Cardiac fibroblast (primary cell): ENCODE data around the gene UNC13B.

Experiments used
- DNase-seq, 2 donors: peaks; one replicate each; pipeline versions ENCODE4 v3.0.0 to v3.0.0-alpha.2; 2010; ENCODE audit warnings: low read depth in 2 of 2
- H3K4me3 ChIP-seq, 2 donors: replicated peaks in 1 of 2; 1 replicate in 1 of 2; 2 replicates in 1 of 2; pipeline ENCODE4 v1.5.1; 2011; ENCODE audit warnings: low read depth in 2 of 2, low read length in 2 of 2, mild to moderate bottlenecking in 2 of 2, moderate library complexity in 1 of 2
- CTCF ChIP-seq: IDR thresholded peaks from one replicate; pipeline ENCODE4 v1.5.1; 2011; ENCODE audit warnings: low read depth, mild to moderate bottlenecking, low read length, inconsistent platforms

Gene UNC13B

GRCh38 chr9:35422753-35423152 is 260.9 kb downstream of the UNC13B start:
- no peak for TF ChIP-seq CTCF
- DNase-seq, result no peak

DNA sequence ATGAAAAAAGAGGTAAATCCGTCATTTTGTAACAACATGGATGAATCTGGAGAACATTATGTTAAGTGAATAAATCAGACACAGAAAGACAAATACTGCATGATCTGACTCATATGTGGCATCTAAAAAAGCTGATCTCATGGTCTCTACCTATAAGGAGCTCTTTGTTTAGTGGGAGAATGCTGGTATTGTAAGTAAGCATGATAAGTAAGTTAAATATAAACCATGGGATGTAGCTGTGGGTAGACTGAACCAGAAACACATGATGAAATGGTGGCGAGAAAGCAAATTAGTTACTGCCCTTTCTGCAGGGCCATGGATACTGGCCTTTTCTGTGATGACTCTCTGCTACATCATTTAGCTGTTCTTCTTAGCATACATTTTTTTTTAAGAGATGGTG is 261.7 kb downstream of the UNC13B start:
- no peak for DNase-seq
- no peak for TF ChIP-seq CTCF
- H3K4me3 ChIP-seq, result no peak overlapping the region

More at GRCh38 chr9:35422753-35423152, 260.9 kb downstream of the UNC13B start:
- no peak overlapping the region for H3K4me3 ChIP-seq

DNA sequence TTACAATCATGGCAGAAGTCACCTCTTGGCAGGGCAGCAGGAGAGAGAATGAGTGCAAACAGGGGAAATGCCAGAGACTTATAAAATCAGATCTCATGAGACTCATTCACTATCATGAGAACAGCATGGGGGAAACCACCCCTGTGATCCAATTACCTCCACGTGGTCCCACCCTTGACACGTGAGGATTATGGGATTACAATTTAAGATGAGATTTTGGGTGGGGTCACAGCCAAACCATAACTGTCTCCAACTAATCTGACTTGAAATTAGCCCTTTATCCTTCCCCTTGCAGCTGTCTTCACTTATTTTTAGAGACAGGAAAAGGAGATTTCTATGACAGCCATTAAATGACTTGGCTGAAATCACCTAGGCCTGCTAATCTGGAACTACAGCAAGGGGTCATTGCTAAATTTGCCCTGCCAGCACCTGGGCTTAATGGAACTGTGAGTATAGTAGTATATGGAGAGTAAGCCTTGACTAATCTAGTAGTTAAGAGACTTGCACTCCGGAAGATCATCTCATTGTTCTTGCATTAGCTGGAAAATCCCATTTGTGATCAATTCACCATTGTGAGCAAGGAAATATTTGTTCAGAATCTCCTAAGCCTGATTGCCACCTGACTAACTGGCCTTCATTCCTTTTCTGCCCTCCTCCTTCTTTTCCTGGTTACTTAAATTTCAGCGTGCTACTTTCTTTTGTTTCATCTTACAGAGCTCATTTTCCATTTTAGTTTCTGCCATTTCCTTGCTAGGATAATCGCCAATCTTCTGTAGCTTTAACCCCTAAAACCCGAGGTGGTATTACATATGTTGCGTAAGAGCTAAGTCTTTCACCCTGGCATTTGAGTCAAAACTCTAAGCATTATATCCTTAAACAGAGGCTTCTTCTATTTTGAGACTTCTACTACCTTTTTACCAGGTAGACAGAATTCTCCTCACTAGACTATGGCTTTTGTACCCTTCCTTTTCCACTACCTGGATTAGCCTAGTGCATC is 262.8 kb downstream of the UNC13B start:
- no peak overlapping the region for H3K4me3 ChIP-seq
- no peak for TF ChIP-seq CTCF
- no peak for DNase-seq

- no peak for DNase-seq
- no peak for TF ChIP-seq CTCF
Observed at GRCh38 chr9:35426627-35427026, 264.8 kb downstream of the UNC13B start.

DNA sequence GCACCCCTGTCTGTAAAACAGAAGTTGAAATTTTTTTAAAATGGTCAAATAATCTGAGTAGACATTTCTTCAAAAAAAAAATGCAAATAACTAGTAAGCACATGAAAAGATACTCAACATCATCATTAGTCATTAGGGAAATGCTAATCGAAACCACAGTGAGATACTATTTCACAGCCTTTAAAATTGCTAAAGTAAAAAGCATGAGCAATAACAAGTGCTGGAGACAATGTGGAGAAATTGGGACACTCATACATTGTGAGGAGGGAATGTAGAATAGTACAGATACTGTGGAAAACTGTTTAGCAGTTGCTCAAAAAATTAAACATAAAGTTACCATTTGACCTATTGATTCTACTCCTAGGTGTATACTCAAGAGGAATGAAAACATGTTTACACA is 269.7 kb downstream of the UNC13B start:
- no peak for TF ChIP-seq CTCF
- no peak for DNase-seq
- no peak overlapping the region for H3K4me3 ChIP-seq

More at GRCh38 chr9:35426627-35427026, 264.8 kb downstream of the UNC13B start:
- H3K4me3 ChIP-seq, result no peak overlapping the region

GRCh38 chr9:35432076-35432475 is 270.3 kb downstream of the UNC13B start:
- no peak overlapping the region for H3K4me3 ChIP-seq
- TF ChIP-seq CTCF, result no peak
- DNase-seq, result peak in 1 of 2 donors; percentile 58
